ENCODE results near the gene PPHLN1. TPM values are rescaled to one million over a fixed set of nuclear protein-coding genes. Genes with fewer than 3 reads are reported as not detected.

PPHLN1 gene
- total RNA-seq, 1 donor from 2014 or later, result 1.7 TPM

- intact Hi-C loops (cut with DNase I), result no loop called here
- no peaks in the 10 kb centered on the region for H3K9me3 ChIP-seq
- no peak overlapping the region for H3K4me3 ChIP-seq
- TF ChIP-seq CTCF (IDR thresholded peaks at IDR 0.05), result no peak
- peaks cover 2 to 3% of the 10 kb centered on the region in 2 donors for H3K4me1 ChIP-seq
- peaks cover 22 to 44% of the 10 kb centered on the region in 2 donors for H3K36me3 ChIP-seq
- no peak overlapping the region for H3K27ac ChIP-seq
- no peaks in the 10 kb centered on the region for H3K27me3 ChIP-seq
- no peak for DNase-seq (ENCODE audit: low spot score in 2 of 2)
Measured at GRCh38 chr12:42444192-42444943, 118.4 kb downstream of the PPHLN1 start.

- Histone ChIP-seq H3K27me3 (no peaks in the 10 kb centered on the region), H3K4me3 (no peak overlapping the region), H3K27ac (no peak overlapping the region), H3K36me3 (peaks cover 22 to 44% of the 10 kb centered on the region in 2 donors), H3K9me3 (no peaks in the 10 kb centered on the region), H3K4me1 (peaks cover 2 to 3% of the 10 kb centered on the region in 2 donors)
- intact Hi-C loops (cut with DNase I), result no loop called here
- TF ChIP-seq CTCF (IDR thresholded peaks at IDR 0.05), result no peak
- DNase-seq (ENCODE audit: low spot score in 2 of 2), result no peak
Measured at GRCh38 chr12:42445891-42446290, 119.9 kb downstream of the PPHLN1 start.

- Histone ChIP-seq H3K27me3 (no peaks in the 10 kb centered on the region), H3K4me3 (no peak overlapping the region), H3K9me3 (no peaks in the 10 kb centered on the region), H3K4me1 (peaks cover 2 to 3% of the 10 kb centered on the region in 2 donors), H3K27ac (no peak overlapping the region), H3K36me3 (peaks cover 22 to 36% of the 10 kb centered on the region in 2 donors)
- intact Hi-C loops (cut with DNase I), result no loop called here
- no peak for DNase-seq (ENCODE audit: low spot score in 2 of 2)
- TF ChIP-seq CTCF (IDR thresholded peaks at IDR 0.05), result no peak
Measured at GRCh38 chr12:42446761-42447160, 120.8 kb downstream of the PPHLN1 start.

GRCh38 chr12:42447371-42447786 lies 121.4 kb downstream of the PPHLN1 start:
- H3K4me3 ChIP-seq, result no peak overlapping the region
- H3K9me3 ChIP-seq, result no peaks in the 10 kb centered on the region
- no peaks in the 10 kb centered on the region for H3K27me3 ChIP-seq
- H3K27ac ChIP-seq, result no peak overlapping the region
- TF ChIP-seq CTCF (IDR thresholded peaks at IDR 0.05), result no peak
- H3K4me1 ChIP-seq, result peaks cover 2 to 3% of the 10 kb centered on the region in 2 donors
- H3K36me3 ChIP-seq, result peaks cover 16 to 31% of the 10 kb centered on the region in 2 donors
- DNase-seq (ENCODE audit: low spot score in 2 of 2), result no peak
- intact Hi-C loops (cut with DNase I), result no loop called here

- intact Hi-C loops (cut with DNase I), result no loop called here
- H3K27me3 ChIP-seq, result no peaks in the 10 kb centered on the region
- no peak for DNase-seq (ENCODE audit: low spot score in 2 of 2)
- H3K4me1 ChIP-seq, result peaks cover 2 to 3% of the 10 kb centered on the region in 2 donors
- peaks cover 4 to 16% of the 10 kb centered on the region in 2 donors for H3K36me3 ChIP-seq
- no peak for TF ChIP-seq CTCF (IDR thresholded peaks at IDR 0.05)
- H3K4me3 ChIP-seq, result no peak overlapping the region
- no peaks in the 10 kb centered on the region for H3K9me3 ChIP-seq
- no peak overlapping the region for H3K27ac ChIP-seq
Measured at GRCh38 chr12:42448841-42449240, 122.9 kb downstream of the PPHLN1 start.

Measured in ascending aorta (tissue), 2 donors.